Measurements from ENCODE around the gene NEU4.

Gene NEU4

GRCh38 chr2:241844066-241844728 is 35.2 kb downstream of the NEU4 start:
- in situ Hi-C loops (cut with HindIII; ENCODE audit: low pct_ligation_motif_present, low pct_unique_long_range_greater_than_20kb, low sequenced_read_pairs), result no loop called here
- no peak for DNase-seq

- no peak for DNase-seq
- in situ Hi-C loops (cut with HindIII; ENCODE audit: low pct_ligation_motif_present, low pct_unique_long_range_greater_than_20kb, low sequenced_read_pairs), result no loop called here
Observed at GRCh38 chr2:241844831-241845578, 36.0 kb downstream of the NEU4 start.

- DNase-seq, result no peak
- in situ Hi-C loops (cut with HindIII; ENCODE audit: low pct_ligation_motif_present, low pct_unique_long_range_greater_than_20kb, low sequenced_read_pairs), result no loop called here
Observed at GRCh38 chr2:241846406-241846805, 37.4 kb downstream of the NEU4 start.

GRCh38 chr2:241848761-241849615 is 40.0 kb downstream of the NEU4 start:
- no peak for DNase-seq
- in situ Hi-C loops (cut with HindIII; ENCODE audit: low pct_ligation_motif_present, low pct_unique_long_range_greater_than_20kb, low sequenced_read_pairs), result no loop called here

GRCh38 chr2:241849616-241850543 is 40.9 kb downstream of the NEU4 start:
- no peak for DNase-seq
- in situ Hi-C loops (cut with HindIII; ENCODE audit: low pct_ligation_motif_present, low pct_unique_long_range_greater_than_20kb, low sequenced_read_pairs), result no loop called here

GRCh38 chr2:241850544-241851324 is 41.7 kb downstream of the NEU4 start:
- DNase-seq, result no peak
- in situ Hi-C loops (cut with HindIII; ENCODE audit: low pct_ligation_motif_present, low pct_unique_long_range_greater_than_20kb, low sequenced_read_pairs), result no loop called here

GRCh38 chr2:241851325-241852115 is 42.5 kb downstream of the NEU4 start:
- in situ Hi-C loops (cut with HindIII; ENCODE audit: low pct_ligation_motif_present, low pct_unique_long_range_greater_than_20kb, low sequenced_read_pairs), result no loop called here
- no peak for DNase-seq

- in situ Hi-C loops (cut with HindIII; ENCODE audit: low pct_ligation_motif_present, low pct_unique_long_range_greater_than_20kb, low sequenced_read_pairs), result no loop called here
- no peak for DNase-seq
Observed at GRCh38 chr2:241852116-241852980, 43.4 kb downstream of the NEU4 start.

GRCh38 chr2:241852981-241853631 is 44.1 kb downstream of the NEU4 start:
- in situ Hi-C loops (cut with HindIII; ENCODE audit: low pct_ligation_motif_present, low pct_unique_long_range_greater_than_20kb, low sequenced_read_pairs), result no loop called here
- DNase-seq, result no peak

- in situ Hi-C loops (cut with HindIII; ENCODE audit: low pct_ligation_motif_present, low pct_unique_long_range_greater_than_20kb, low sequenced_read_pairs), result no loop called here
- DNase-seq, result no peak
Observed at GRCh38 chr2:241853651-241854341, 44.8 kb downstream of the NEU4 start.

GRCh38 chr2:241854342-241855244 is 45.6 kb downstream of the NEU4 start:
- no peak for DNase-seq
- in situ Hi-C loops (cut with HindIII; ENCODE audit: low pct_ligation_motif_present, low pct_unique_long_range_greater_than_20kb, low sequenced_read_pairs), result no loop called here

- DNase-seq, result no peak
- in situ Hi-C loops (cut with HindIII; ENCODE audit: low pct_ligation_motif_present, low pct_unique_long_range_greater_than_20kb, low sequenced_read_pairs), result no loop called here
Observed at GRCh38 chr2:241855245-241855887, 46.4 kb downstream of the NEU4 start.

- in situ Hi-C loops (cut with HindIII; ENCODE audit: low pct_ligation_motif_present, low pct_unique_long_range_greater_than_20kb, low sequenced_read_pairs), result no loop called here
- no peak for DNase-seq
Observed at GRCh38 chr2:241855888-241856422, 47.0 kb downstream of the NEU4 start.
